ENCODE results near the gene LEF1.
A peak's percentile ranks its signal among the peaks of the same experiment; 100 is the strongest.
"Not testable (repeated sequence)": the region's sequence is repeated elsewhere in the genome, so short reads cannot be mapped to it uniquely, and the experiment has no call there.

Gene LEF1

GRCh38 chr4:108018884-108019187, 149.9 kb downstream of the LEF1 start:
- ChIA-PET CTCF (interaction anchor here (0.5 to 1.0 kb wide), 6 partner anchors 17 to 1017 kb away, joined by 3 to 6 read pairs (median 3); no protein-coding TSS in a partner anchor), POLR2A (interaction anchor here (1.5 kb wide), 1 partner anchor 601 kb away, joined by 5 read pairs; no protein-coding TSS in a partner anchor)
- DNase-seq (ENCODE audit: extremely low spot score), result no peak
- TF ChIP-seq BHLHE40 (IDR thresholded peaks at IDR 0.05; ENCODE audit: borderline replicate concordance) (no peak), TARDBP (IDR thresholded peaks at IDR 0.05) (no peak), HDGF (IDR thresholded peaks at IDR 0.05; ENCODE audit: borderline replicate concordance) (no peak), CTBP1 (IDR thresholded peaks at IDR 0.05; ENCODE audit: borderline replicate concordance) (no peak), L3MBTL2 (conservative IDR thresholded peaks at IDR 0.05) (no peak), ARNT (IDR thresholded peaks at IDR 0.05) (no peak), FOXK2 (IDR thresholded peaks at IDR 0.05) (no peak), FOXA1 (IDR thresholded peaks at IDR 0.05) (no peak), SP1 (IDR thresholded peaks at IDR 0.05) (no peak)

- TF ChIP-seq LEF1 (IDR thresholded peaks at IDR 0.05; ENCODE audit: borderline replicate concordance) (no peak), FOXK2 (IDR thresholded peaks at IDR 0.05) (no peak), SUZ12 (IDR thresholded peaks at IDR 0.05) (no peak), FOXA1 (IDR thresholded peaks at IDR 0.05) (no peak), FOXM1 (IDR thresholded peaks at IDR 0.05; ENCODE audit: borderline replicate concordance) (no peak), ZNF384 (IDR thresholded peaks at IDR 0.05) (no peak), PKNOX1 (IDR thresholded peaks at IDR 0.05) (no peak), L3MBTL2 (conservative IDR thresholded peaks at IDR 0.05) (no peak), ARNT (IDR thresholded peaks at IDR 0.05) (no peak), NFRKB (IDR thresholded peaks at IDR 0.05) (no peak), HDGF (IDR thresholded peaks at IDR 0.05; ENCODE audit: borderline replicate concordance) (no peak), CTBP1 (IDR thresholded peaks at IDR 0.05; ENCODE audit: borderline replicate concordance) (no peak), TARDBP (IDR thresholded peaks at IDR 0.05) (no peak), ELF4 (IDR thresholded peaks at IDR 0.05) (no peak), SP1 (IDR thresholded peaks at IDR 0.05) (no peak)
- ChIA-PET POLR2A (no interaction called here), CTCF (interaction anchor here (0.5 to 1.0 kb wide), 5 partner anchors 17 to 492 kb away, joined by 3 to 6 read pairs (median 3); no protein-coding TSS in a partner anchor)
- peak; percentile 78 for DNase-seq (ENCODE audit: extremely low spot score)
These were observed 150.5 kb downstream of the LEF1 start for GRCh38 chr4:108018040-108018883.

GRCh38 chr4:108013955-108014354, 154.8 kb downstream of the LEF1 start:
- CTCF ChIA-PET, result no interaction called here
- TF ChIP-seq FOXM1 (IDR thresholded peaks at IDR 0.05; ENCODE audit: borderline replicate concordance) (no peak), PKNOX1 (IDR thresholded peaks at IDR 0.05) (no peak), SP1 (IDR thresholded peaks at IDR 0.05) (no peak), FOXK2 (IDR thresholded peaks at IDR 0.05) (no peak), SUZ12 (IDR thresholded peaks at IDR 0.05) (no peak), TARDBP (IDR thresholded peaks at IDR 0.05) (no peak), ELF4 (IDR thresholded peaks at IDR 0.05) (no peak), ZNF384 (IDR thresholded peaks at IDR 0.05) (no peak), FOXA1 (IDR thresholded peaks at IDR 0.05) (no peak), CTBP1 (IDR thresholded peaks at IDR 0.05; ENCODE audit: borderline replicate concordance) (no peak), L3MBTL2 (conservative IDR thresholded peaks at IDR 0.05) (no peak)
- POLR2A ChIA-PET, result no interaction called here
- no peak for DNase-seq (ENCODE audit: extremely low spot score)

GRCh38 chr4:108013327-108013726, 155.4 kb downstream of the LEF1 start:
- no peak for TF ChIP-seq SUZ12 (IDR thresholded peaks at IDR 0.05)
- TF ChIP-seq FOXK2 (IDR thresholded peaks at IDR 0.05), result no peak
- no peak for TF ChIP-seq ZNF384 (IDR thresholded peaks at IDR 0.05)
- TF ChIP-seq FOXA1 (IDR thresholded peaks at IDR 0.05), result no peak
- TF ChIP-seq LEF1 (IDR thresholded peaks at IDR 0.05; ENCODE audit: borderline replicate concordance), result no peak
- TF ChIP-seq TARDBP (IDR thresholded peaks at IDR 0.05), result no peak
- TF ChIP-seq ELF4 (IDR thresholded peaks at IDR 0.05), result no peak
- ChIA-PET POLR2A (no interaction called here), CTCF (no interaction called here)
- DNase-seq (ENCODE audit: extremely low spot score), result no peak

- POLR2A ChIA-PET; DNase-seq (ENCODE audit: extremely low spot score); CTCF ChIA-PET: not testable (repeated sequence)
These were observed 156.3 kb downstream of the LEF1 start for GRCh38 chr4:108012382-108012781.

- CTCF ChIA-PET, result no interaction called here
These were observed 158.6 kb downstream of the LEF1 start for GRCh38 chr4:108010167-108010566.

GRCh38 chr4:108008721-108009120, 160.0 kb downstream of the LEF1 start:
- DNase-seq (ENCODE audit: extremely low spot score), result no peak
- POLR2A ChIA-PET, result no interaction called here
- TF ChIP-seq ARNT (IDR thresholded peaks at IDR 0.05), result no peak
- TF ChIP-seq ZNF384 (IDR thresholded peaks at IDR 0.05), result no peak
- no peak for TF ChIP-seq BHLHE40 (IDR thresholded peaks at IDR 0.05; ENCODE audit: borderline replicate concordance)
- no peak for TF ChIP-seq ELF4 (IDR thresholded peaks at IDR 0.05)
- TF ChIP-seq TARDBP (IDR thresholded peaks at IDR 0.05), result no peak
- no peak for TF ChIP-seq SP1 (IDR thresholded peaks at IDR 0.05)
- no peak for TF ChIP-seq NFRKB (IDR thresholded peaks at IDR 0.05)
- CTCF ChIA-PET, result no interaction called here

More at GRCh38 chr4:108010167-108010566, 158.6 kb downstream of the LEF1 start:
- POLR2A ChIA-PET, result no interaction called here
- TF ChIP-seq L3MBTL2 (conservative IDR thresholded peaks at IDR 0.05) (no peak), FOXK2 (IDR thresholded peaks at IDR 0.05) (no peak), NFRKB (IDR thresholded peaks at IDR 0.05) (no peak), CTBP1 (IDR thresholded peaks at IDR 0.05; ENCODE audit: borderline replicate concordance) (no peak), FOXM1 (IDR thresholded peaks at IDR 0.05; ENCODE audit: borderline replicate concordance) (no peak), ELF4 (IDR thresholded peaks at IDR 0.05) (no peak), SUZ12 (IDR thresholded peaks at IDR 0.05) (no peak), ZNF384 (IDR thresholded peaks at IDR 0.05) (no peak), SP1 (IDR thresholded peaks at IDR 0.05) (no peak), BHLHE40 (IDR thresholded peaks at IDR 0.05; ENCODE audit: borderline replicate concordance) (no peak), FOXA1 (IDR thresholded peaks at IDR 0.05) (no peak)
- DNase-seq (ENCODE audit: extremely low spot score), result no peak

Data from HEK293T (cell line).